HG02970 (cell line): Measurements from ENCODE around the gene WDFY2.

Experiments
- ATAC-seq: cut with Tn5 transposase; IDR thresholded peaks from one replicate; pipeline ENCODE4 v1.9.1; 2021; ENCODE audit warnings: mild to moderate bottlenecking, moderate library complexity, moderate number of reproducible peaks; ENCODE audit not compliant: unreplicated experiment, low FRiP score

WDFY2 gene

GRCh38 chr13:51763486-51763885, 179.2 kb downstream of the WDFY2 start:
- ATAC-seq = no peak

DNA sequence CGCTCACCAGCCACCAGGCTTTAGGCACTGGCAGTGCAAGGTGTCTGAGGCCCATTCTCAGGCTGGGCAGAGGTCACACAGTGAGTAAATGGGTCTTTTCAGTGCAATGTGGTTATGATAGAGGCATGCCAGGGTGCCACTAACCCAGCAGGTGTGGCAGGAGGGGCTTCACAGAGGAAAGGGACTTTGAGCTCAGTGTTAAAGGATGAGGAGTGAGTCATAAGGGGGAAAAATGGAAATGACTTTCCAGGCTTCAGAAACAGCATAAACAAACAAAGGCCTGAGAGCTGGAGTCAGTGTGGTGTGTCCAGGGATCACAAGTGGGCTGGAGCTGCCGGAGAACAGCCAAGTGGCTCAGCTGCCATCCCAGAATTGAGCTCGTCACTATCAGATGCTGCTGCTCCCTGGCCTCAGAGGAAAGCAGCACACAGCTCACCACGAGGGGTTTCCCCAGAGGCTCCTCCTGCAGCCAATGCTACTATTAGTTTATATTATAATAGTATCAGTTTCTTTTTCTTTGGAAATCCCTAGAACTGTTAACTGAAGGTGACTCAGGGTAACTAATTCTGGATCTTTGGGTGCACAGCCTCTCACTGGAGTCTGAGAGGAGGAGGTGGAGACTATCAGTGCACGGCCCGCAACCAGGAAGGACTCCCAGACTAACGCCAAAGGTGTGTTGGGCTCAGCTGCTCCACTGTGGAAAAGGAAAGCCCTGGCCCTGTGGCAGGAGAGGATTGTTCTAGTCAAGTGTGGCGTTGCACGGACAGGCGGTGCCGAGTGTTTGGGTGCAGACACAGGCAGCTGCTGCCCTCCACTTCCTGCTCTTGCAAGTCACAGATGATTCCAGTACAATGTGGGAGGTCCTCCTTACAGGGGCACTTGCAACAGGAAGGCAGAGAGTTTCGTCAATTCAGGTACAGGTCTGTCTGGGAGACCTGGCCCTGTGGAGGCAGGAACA, 180.2 kb downstream of the WDFY2 start:
- peak; percentile 72 for ATAC-seq

DNA sequence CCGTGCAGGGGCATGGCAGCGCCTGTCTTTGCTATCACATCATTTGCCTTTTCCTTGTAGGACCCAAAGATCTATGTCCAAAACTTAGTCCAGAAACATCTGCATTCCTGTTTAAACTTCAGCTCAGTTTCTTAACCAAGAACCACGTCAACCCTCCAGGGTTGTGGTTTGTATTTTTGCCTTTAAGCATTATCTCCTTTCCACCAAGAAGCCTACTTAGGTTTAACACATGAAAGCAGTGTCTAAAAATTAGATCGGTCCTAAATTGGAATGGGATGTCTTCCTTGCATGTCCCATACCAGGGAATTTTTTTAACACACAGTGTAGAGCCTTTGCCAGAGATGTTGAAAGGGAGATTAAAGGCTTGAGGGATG, 180.9 kb downstream of the WDFY2 start:
- ATAC-seq = no peak

GRCh38 chr13:51767100-51767499, 182.8 kb downstream of the WDFY2 start:
- no peak for ATAC-seq

DNA sequence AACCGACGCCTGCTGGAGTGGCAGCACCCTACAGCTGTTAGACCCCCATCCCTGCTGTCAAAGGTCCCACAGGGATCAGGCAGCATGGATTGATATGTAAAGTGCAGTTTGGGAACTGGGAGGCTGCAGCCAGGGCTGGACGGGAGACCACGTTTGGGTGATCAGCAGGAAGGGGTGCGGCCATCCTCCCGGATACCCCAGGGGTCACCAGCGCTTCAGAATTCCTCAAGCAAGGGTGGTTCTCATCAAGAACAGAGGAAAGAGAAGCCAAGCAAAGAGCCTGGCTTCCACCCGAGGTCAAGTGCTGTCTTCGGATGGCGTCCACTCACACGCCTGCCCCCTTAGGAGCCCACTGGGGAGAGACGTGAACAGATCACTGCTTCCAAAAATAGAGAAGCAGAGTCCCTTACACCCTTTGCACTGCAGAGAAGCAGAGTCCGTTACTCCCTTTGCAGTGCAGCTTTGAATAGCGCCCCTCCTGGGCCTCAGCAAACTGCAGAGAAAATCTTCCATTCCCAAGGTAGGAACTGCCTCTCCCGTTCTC, 184.2 kb downstream of the WDFY2 start:
- no peak for ATAC-seq

DNA sequence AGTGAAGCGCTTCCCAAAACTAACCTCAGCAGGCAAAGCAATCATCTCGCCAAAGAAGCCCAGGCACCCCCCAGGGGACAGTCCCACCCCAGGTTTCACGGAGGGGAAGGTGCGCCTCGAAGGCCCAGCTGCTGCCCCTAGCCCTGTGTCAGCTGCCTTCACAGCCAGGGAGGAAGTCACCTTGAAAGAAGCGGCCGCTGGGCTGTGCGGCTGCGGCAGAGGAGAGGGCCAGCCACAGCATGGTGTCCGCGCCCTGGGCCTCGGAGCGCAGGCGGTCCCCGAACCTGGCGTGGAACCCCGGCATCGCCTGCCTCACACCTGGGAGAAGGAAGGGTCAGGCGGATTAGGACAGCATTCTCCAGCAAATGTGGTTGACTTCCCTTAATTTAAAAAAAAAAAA, 184.7 kb downstream of the WDFY2 start:
- ATAC-seq = no peak

DNA sequence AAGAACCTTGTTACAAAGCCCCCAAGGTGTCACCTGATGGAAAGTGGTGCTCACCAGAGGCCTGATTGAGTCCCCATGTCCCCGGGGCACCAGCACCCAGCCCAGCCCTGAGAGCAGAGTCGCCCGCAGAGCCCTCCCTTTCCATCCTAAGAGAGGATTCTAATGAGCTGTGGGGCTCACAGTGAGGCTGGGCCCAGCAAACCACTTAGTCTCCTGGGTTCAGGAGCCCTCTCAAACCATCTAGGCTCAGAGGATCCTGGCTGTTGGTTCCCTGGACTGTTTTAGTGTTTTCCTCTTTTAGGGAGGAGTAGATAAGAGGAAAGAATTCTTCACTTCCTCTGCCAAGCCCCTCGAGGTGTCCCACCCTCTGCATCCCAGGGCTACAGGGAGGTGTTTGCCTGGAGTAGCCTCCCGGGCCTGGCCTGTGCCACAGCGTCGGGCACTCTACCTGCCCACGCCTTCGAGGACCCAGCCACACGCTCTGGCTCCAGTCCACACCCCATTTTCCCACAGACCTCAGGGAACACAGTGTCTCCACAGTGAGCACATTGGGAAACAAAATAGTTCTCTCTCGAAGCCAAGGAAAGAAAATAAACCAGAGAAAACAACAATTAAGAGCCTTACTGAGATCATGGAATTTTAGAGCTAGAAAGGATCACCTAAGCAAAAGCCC, 185.3 kb downstream of the WDFY2 start:
- no peak for ATAC-seq

DNA sequence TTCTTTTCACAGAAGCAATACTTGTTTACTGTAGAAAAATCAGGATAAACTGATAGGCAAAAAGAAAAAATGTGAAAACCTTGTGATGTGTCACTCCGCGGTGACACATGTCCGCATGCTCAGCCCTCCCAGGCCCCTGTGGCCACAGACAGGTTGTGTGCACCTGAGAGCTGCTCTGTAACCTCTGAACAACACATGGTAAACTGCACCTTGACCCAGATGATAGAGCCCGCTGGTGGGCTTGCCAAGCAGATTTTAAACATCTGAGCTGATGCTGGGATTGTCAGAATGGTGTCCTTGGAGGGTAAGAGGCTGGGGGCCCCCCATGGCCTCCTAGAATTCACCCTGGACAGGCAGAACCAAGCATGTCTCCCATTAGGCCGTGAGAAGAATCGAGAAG, 185.9 kb downstream of the WDFY2 start:
- no peak for ATAC-seq

- no peak for ATAC-seq
These were observed 186.6 kb downstream of the WDFY2 start for GRCh38 chr13:51770681-51771417.

DNA sequence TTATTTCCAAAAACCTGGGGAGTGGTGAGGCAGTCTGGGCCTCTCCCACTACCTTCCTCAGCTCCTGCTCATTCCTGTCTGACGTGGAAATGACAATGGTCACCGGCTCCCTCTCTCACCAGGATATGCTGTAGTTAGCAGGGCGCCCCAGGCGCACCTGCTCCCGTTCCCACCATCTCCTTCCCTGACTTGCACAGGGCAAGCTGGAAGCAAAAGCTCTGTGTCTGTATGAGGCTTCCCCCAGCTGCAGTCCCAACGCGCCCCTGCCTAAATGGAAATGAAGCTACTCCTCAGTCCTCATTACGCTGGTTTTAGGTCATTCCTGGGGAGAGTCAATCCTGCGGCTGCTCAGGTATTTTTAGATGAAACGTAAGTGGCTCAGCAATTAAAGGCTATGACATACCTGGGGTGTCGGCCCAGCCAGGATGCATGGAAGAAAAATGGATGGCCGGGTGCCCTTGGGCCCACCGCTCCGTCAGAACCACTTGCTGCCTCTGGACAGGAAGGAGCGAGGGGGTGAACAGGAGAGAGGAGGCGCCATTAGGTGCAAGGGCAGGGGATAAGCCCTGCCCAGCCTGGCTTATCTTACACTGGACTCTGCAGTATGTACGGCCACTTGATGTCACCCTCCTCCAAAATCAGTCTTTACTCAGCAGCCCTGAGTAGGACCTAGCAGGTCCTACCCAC, 187.3 kb downstream of the WDFY2 start:
- ATAC-seq = no peak

- no peak for ATAC-seq
These were observed 187.8 kb downstream of the WDFY2 start for GRCh38 chr13:51772105-51772455.

DNA sequence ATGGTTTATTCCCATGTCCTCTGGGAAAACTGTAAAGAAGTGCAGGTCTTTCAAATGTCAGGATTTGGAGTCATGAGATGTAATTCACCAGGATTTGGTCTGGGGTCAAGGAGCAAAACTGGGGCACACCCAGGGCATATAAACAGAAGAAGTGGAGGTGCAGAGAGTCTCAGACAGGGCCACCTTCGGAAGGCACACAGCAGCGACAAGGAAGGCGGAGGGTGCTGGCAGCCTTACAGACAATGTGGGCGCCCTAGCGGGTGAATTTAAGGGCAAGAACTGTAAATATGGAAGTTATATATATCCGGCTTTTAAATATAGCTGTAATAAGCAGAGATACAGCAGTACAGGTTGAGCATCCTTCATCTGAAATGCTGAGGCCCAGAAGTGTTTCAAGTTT, 188.5 kb downstream of the WDFY2 start:
- no peak for ATAC-seq

DNA sequence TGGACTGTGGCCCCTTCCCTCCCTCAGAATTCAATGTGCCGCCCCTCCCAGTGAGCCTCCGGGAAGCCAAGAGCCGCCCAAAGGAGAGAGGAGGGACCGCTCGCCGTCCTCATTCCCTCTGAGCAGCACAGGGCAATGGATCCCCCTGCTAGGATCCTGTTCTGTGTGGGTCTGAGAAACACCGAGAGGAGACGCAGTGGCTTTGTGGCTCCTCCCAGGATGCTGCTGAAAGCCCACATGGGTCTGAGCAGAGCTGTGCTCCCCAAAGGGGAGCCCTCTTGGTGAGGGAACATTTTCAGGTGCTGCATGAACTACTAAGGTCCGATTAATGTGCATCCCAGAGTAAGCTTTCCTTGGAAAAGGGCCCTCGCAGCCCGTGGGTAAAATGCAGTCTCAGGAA, 189.3 kb downstream of the WDFY2 start:
- ATAC-seq = no peak

GRCh38 chr13:51776179-51776578, 191.9 kb downstream of the WDFY2 start:
- no peak for ATAC-seq

- no peak for ATAC-seq
These were observed 193.7 kb downstream of the WDFY2 start for GRCh38 chr13:51777921-51778320.

DNA sequence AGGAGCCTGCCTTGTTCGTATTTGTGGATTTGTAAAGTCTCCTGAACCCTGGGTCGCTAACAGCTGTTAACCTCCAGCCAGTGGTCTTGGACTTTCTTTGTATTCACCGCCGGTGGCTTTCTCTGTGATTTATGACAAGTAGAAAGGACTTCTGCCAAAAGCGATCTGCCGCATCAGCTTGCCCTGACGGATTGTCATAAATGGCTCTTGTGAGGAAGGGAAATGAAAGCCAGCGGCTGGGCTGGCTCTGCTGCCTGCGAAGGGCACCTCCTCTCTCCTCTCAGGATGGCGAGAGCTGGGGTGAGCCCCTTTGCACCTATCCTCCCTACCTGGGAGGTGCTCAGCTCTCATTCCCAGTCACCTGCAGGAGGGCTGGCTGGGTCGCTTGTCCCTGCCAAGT, 194.1 kb downstream of the WDFY2 start:
- ATAC-seq = no peak

DNA sequence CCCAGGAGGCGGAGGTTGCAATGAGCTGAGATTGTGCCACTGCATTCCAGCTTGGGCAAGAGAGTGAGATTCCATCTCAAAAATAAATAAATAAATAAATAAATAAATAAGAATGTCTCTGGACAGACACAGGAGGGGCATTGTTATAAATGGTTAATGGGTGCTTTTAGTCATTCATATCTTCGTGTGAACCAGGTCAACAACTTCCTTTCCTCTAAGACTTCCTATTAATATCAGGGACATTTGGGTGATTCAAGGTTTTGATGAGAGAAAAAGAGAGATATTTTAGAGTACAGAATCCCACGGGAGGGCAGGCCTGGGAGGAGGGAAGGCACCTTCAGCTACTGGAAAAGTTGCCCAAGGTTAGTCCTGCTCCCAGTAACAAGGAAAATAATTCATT, 195.8 kb downstream of the WDFY2 start:
- no peak for ATAC-seq

DNA sequence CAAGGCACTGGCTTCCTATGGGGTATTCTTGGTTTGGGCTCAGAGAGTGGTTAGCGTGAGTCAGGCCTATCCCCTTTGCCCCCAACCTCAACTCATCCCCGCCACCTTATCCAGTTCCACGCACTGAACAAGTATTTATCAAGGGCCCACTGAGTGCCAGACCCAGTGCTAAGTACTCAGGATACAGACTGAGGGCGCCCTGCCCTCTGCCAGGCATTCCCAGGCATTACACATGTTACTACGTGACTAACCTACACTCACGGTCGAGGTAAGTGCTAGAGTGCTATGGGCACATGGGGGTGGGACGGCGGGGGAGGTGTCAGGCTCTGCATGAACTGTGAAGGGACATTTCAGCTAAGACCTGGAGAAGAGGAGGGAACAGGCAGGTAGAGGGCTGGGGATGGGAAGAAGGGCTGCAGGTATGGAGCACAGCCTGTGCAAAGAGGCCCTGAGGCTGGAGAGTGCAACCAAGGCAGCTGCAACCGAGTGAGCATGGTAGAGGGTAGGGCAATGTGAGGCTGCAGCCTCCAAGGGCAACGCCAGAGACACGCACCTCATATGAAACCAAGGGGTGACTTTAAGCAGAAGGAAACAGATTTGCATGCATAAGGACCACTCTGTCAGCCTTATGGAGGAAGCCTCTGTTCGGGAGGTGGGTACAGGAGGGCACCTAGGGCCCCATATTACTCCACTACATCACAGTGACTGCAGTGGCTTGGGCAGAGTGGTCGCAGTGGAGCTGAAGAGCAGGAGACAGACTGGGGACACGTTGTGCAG, 197.2 kb downstream of the WDFY2 start:
- ATAC-seq = no peak

DNA sequence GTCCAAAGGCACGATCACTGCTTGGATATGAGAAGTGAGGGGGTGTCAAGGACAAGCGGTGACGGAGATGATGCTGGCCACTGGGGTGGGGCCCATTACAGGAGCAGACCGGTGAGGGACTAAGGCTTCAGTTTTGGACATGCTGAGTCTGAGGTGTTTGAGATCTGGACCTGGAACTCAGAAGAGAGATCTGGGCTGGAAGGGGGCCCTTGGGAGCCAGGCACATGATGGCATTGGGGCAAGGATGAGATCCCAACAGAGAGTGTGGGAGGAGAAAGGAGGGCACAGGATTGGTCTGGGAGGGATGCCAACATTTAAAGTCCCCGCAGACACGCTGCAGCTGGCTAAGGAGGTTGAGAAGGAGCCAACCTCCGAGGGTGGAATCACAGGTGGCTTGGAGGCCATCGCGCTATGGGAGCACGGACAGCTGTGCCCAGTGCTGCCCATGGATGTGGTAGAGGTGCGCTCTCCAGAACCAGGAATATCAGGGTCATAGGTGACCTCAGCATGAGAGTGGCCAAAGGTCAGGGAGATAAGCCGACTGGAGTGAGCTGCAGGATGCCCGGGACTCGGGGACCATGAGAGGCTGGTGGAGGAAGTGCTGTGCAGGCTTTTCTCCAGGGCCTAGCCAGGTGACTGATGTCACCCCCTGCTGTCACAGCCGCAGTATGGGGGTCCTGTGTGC, 197.9 kb downstream of the WDFY2 start:
- no peak for ATAC-seq
